HepG2 (cell line): ENCODE measurements around the gene ZFYVE28.

ENCODE experiments used
- E2F5 ChIP-seq: sonication (generic); formaldehyde crosslinking; conservative IDR thresholded peaks from 2 replicates; pipeline ENCODE4 v1.4.0; 2020; ENCODE audit warnings: missing genetic modification reagents
- HES4 ChIP-seq: sonication (generic); formaldehyde crosslinking; IDR thresholded peaks from 2 replicates; pipeline ENCODE4 v1.9.0; 2021; ENCODE audit warnings: mild to moderate bottlenecking, missing genetic modification reagents, borderline replicate concordance
- SP1 ChIP-seq, 2 experiments: fragments of 450-650 bp in 1 of 2; sonication (generic) in 1 of 2; formaldehyde crosslinking in 1 of 2; IDR thresholded peaks; 2 replicates each; pipeline versions ENCODE4 v1.4.0 to v1.6.1; 2016 to 2020; ENCODE audit warnings: missing genetic modification reagents in 1 of 2
- ZNF83 ChIP-seq: sonication (generic); formaldehyde crosslinking; IDR thresholded peaks from 2 replicates; pipeline ENCODE4 v1.4.0; 2020; ENCODE audit warnings: missing genetic modification reagents, mild to moderate bottlenecking, borderline replicate concordance
- TF ChIP-seq, protein P1 (sequence below): sonication (generic); formaldehyde crosslinking; IDR thresholded peaks from 2 replicates; pipeline ENCODE4 v1.5.0; 2020; ENCODE audit warnings: missing genetic modification reagents

- TF ChIP-seq, protein P1, sequence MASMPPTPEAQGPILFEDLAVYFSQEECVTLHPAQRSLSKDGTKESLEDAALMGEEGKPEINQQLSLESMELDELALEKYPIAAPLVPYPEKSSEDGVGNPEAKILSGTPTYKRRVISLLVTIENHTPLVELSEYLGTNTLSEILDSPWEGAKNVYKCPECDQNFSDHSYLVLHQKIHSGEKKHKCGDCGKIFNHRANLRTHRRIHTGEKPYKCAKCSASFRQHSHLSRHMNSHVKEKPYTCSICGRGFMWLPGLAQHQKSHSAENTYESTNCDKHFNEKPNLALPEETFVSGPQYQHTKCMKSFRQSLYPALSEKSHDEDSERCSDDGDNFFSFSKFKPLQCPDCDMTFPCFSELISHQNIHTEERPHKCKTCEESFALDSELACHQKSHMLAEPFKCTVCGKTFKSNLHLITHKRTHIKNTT (CRISPR knock-in tag): no peak
- TF ChIP-seq E2F5: no peak
- no peak for TF ChIP-seq SP1 (IDR thresholded peaks at IDR 0.05)
- no peak for TF ChIP-seq SP1 (CRISPR knock-in tag; IDR thresholded peaks at IDR 0.05)
- TF ChIP-seq HES4 (CRISPR knock-in tag): no peak
- no peak for TF ChIP-seq ZNF83 (CRISPR knock-in tag)
These were observed 114.0 kb downstream of the ZFYVE28 start for GRCh38 chr4:2304321-2304876.
